CD4-positive, alpha-beta T cell treated with Interferon alpha-2 for 1 hour (primary cell): ENCODE data around the gene TRAPPC8.
"Not testable (repeated sequence)": the region's sequence is repeated elsewhere in the genome, so short reads cannot be mapped to it uniquely, and the experiment has no call there.

Experiments
- DNase-seq, 2 donors: peaks; one replicate each; pipeline ENCODE4 v3.0.0-alpha.2; 2020 to 2022

TRAPPC8 gene

GRCh38 chr18:31860488-31860887, 82.4 kb downstream of the TRAPPC8 start:
- DNase-seq = no peak

GRCh38 chr18:31857526-31858106, 85.3 kb downstream of the TRAPPC8 start:
- no peak for DNase-seq

DNA sequence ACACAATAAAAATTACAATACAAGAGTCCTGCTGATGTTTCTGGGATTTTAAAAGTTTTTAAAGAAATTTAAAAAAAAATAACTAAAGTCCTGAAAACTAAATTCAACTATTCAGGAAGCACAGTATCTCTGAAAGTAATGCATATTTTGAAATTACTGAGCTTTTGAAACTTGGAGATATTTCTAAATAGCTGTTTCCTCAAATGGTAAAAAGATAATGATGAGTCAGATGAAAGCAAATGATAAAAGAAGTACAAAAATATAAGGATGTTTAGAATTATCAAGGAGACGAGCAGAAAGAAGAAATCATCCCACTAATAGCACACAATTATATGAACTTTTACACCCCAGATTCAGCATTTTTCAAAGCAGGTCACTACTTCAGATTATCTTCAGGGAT, 92.1 kb downstream of the TRAPPC8 start:
- DNase-seq = no peak

- DNase-seq = no peak
Observed at GRCh38 chr18:31840499-31840898, 102.4 kb downstream of the TRAPPC8 start.

DNA sequence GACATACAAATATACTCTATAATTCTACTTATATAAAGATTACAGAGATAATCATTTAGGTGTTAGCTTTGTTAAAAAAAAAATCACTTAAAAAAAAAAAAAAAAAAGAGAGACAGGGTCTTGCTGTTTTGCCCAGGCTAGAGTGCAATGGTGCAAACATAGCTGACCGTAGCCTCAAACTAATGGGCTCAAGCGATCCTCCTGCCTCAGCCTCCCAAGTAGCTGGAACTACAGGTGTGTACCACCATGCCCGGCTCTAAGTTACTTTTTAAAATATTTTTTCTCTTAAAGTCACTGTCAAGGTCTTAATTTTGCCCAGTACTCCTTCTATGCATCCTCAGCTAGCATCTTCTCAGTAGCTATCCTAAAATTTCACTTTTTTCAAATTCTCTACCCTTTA, 105.0 kb downstream of the TRAPPC8 start:
- DNase-seq = no peak

GRCh38 chr18:31835528-31836133, 107.3 kb downstream of the TRAPPC8 start:
- no peak for DNase-seq

DNA sequence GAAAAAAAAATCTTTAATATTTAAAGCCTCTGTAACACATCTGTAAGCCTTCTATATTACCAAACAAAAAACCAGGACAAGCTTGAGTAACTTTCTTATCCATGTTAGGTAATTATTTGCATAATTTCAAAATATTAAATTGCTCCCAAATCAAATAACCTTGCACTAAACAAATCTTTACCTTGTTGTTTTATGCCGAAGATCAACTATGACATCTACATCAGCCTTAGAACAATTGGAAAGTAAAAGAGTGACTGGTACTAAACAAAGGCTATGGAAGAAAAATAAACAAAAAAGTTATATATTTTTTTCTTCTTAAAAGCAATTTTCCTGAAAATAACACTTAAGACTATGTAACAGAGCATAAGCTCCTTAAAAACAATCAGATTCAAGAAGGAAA, 111.0 kb downstream of the TRAPPC8 start:
- DNase-seq = no peak

GRCh38 chr18:31830686-31831085, 112.2 kb downstream of the TRAPPC8 start:
- no peak for DNase-seq

DNA sequence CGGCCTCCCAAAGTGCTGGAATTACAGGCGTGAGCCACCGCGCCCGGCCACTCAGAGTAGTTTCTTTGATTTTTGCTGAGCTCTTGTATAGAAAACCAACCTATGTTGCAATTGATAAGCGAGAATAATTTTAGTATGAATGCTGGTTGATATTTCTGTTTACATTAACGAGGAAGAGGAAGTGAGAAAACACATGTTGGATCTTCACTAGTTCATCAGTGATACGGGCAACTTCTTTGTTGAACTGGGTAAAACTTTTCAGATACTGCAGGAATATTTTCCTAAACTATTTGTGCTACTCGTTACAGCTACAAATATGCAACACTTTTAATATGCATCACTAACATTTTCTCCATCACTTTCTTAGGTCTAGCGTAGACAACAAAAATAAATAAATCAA, 114.3 kb downstream of the TRAPPC8 start:
- no peak for DNase-seq

GRCh38 chr18:31826673-31827325, 116.1 kb downstream of the TRAPPC8 start:
- not testable (repeated sequence) for DNase-seq

GRCh38 chr18:31825772-31826171, 117.2 kb downstream of the TRAPPC8 start:
- no peak for DNase-seq

- DNase-seq = no peak
Observed at GRCh38 chr18:31821545-31822171, 121.3 kb downstream of the TRAPPC8 start.

- DNase-seq = no peak
Observed at GRCh38 chr18:31819925-31820229, 123.1 kb downstream of the TRAPPC8 start.

DNA sequence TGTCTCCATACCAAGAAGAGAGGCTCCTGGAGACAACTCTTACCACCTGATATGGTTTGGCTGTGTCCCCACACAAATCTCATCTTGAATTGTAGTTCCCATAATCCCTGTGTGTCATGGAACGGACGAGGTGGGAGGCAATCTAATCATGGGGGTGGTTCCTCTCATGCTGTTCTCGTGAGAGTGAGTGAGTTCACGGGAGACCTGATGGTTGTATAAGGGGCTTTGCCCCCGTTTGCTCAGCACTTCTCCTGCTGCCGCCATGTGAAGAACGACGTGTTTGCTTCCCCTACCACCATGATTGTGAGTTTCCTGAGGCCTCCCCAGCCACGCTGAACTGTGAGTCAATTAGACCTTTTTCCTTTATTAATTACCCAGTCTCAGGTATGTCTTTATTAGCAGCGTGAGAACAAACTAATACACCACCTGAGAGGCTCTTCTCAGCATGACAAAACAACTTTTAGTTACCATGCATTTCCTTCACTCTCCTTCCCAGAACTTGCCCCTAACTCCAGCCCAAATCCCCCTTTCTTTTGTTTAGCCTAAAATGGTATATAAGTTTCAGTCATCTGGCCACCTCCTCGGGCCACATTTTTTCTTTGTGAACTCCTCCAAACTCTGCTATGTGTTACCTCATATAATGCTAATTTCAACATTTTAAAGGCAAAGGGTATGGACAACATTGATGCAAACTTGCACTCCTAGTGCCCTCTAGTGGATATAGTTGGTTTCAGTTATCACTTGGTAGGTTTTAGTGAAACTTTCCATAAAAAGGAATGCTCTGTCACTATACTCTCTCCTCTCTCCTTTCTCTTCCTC, 123.6 kb downstream of the TRAPPC8 start:
- peak in 1 of 2 donors; percentile 39 for DNase-seq

- no peak for DNase-seq
Observed at GRCh38 chr18:31814132-31814531, 128.8 kb downstream of the TRAPPC8 start.

DNA sequence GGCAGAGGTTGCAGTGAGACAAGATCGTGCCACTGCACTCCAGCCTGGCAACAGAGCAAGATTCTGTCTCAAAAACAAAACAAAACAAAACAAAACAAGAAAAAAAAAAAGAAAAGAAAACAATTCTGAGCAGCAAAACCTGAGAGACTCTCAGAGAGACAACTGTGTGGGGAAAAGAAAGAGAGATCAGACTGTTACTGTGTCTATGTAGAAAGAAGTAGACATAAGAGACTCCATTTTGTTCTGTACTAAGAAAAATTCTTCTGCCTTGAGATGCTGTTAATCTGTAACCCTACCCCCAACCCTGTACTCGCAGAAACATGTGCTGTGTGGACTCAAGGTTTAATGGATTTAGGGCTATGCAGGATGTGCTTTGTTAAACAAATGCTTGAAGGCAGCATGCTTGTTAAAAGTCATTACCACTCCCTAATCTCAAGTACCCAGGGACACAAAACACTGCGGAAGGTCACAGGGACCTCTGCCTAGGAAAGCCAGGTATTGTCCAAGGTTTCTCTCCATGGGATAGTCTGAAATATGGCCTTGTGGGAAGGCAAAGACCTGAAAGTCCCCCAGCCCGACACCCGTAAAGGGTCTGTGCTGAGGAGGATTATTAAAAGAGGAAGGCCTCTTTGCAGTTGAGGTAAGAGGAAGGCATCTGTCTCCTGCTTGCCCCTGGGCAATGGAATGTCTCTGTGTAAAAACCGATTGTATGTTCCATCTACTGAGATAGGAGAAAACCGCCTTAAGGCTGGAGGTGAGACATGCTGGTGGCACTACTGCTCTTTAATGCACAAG, 132.4 kb downstream of the TRAPPC8 start:
- not testable (repeated sequence) for DNase-seq

- DNase-seq = not testable (repeated sequence)
Observed at GRCh38 chr18:31809049-31809448, 133.9 kb downstream of the TRAPPC8 start.

GRCh38 chr18:31801078-31801477, 141.8 kb downstream of the TRAPPC8 start:
- no peak for DNase-seq

- not testable (repeated sequence) for DNase-seq
Observed at GRCh38 chr18:31799257-31799656, 143.7 kb downstream of the TRAPPC8 start.

DNA sequence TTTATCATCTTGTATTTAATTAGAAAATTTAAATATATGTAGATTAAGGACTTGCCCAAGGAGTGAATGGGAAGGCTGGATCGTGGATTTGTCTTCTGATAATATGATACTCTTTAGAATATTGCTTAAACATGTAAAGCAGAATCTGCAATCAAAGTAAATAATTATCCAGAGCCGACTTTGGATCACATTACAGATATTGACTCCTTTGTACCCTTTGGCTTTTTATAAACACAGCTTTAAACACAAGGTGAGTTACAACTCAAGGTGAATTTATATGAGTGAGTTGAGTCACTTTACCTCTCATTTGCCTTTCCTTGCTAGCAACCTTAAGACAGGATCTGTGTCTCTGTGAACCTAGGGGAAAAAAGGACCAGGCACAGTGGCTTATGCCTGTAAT, 144.5 kb downstream of the TRAPPC8 start:
- no peak for DNase-seq

- DNase-seq = no peak
Observed at GRCh38 chr18:31795747-31796146, 147.2 kb downstream of the TRAPPC8 start.

- no peak for DNase-seq
Observed at GRCh38 chr18:31793531-31793930, 149.4 kb downstream of the TRAPPC8 start.

DNA sequence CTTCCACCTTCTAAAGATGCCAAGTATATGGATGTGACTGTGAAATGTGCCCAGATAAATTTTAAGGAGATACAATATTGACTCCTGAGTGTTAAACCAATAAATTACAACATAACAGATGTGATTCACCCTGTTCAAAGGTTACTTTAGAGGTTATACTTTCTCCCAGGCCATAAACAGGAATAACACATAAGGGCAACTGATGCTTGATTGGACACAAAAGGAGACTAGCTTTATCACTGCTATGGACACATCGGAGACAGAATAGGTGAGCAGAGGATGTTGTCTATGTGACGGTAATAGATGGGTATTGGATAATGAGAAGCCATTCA, 150.4 kb downstream of the TRAPPC8 start:
- no peak for DNase-seq
